Measurements from ENCODE around the gene FBXW9. TPM values are rescaled to one million over a fixed set of nuclear protein-coding genes. Genes with fewer than 3 reads are reported as not detected.
"Not testable (repeated sequence)": the region's sequence is repeated elsewhere in the genome, so short reads cannot be mapped to it uniquely, and the experiment has no call there.

The FBXW9 gene
- total RNA-seq, 4 donors from 2014 or later = 3.8 to 7.5 (median 4.1) TPM

GRCh38 chr19:12712077-12712476 lies 15.6 kb upstream of the FBXW9 start:
- Histone ChIP-seq H3K4me1 (peaks cover 0 to 16% (median 0%) of the 10 kb centered on the region in 3 donors), H3K27ac (peak overlapping the region in 1 of 4 donors; percentile 17), H3K36me3 (peaks cover 0 to 97% of the 10 kb centered on the region in 2 donors)
- ATAC-seq, H3K9me3 ChIP-seq, H3K4me3 ChIP-seq, H3K27me3 ChIP-seq: not testable (repeated sequence)
- WGBS, 2 donors (ENCODE audit: low coverage in 1 of 2) = 91 to 95% methylated on average over 3 to 4 of the region's 14 CpGs
- peak in 3 of 4 experiments; percentile 35 to 39 (median 37) for TF ChIP-seq CTCF (IDR thresholded peaks at IDR 0.05)

DNA sequence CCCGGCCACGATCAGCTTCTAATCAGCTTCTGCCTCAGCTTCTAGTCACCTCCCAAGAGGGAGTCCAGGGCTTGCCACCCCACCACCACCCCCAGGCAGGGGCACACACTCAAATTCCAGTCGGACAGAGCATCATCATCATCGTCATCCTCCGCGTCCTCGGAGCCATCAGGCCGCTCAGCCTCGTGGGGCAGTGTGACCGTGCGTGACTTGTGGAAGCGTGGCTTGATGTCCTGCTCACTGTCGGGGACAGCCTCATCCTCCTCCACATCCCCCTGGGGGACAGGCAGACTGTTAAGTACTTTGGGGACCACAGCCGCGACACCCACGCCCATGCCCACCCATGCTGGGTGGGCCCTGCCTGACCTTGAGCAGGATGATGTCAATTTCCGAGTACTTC lies 14.8 kb upstream of the FBXW9 start:
- Histone ChIP-seq H3K4me3 (no peak overlapping the region), H3K27ac (no peak overlapping the region), H3K27me3 (no peaks in the 10 kb centered on the region), H3K9me3 (no peaks in the 10 kb centered on the region), H3K4me1 (peaks cover 0 to 8% (median 0%) of the 10 kb centered on the region in 3 donors), H3K36me3 (peaks cover 0 to 97% of the 10 kb centered on the region in 2 donors)
- TF ChIP-seq POLR2A (IDR thresholded peaks at IDR 0.05) (no peak), POLR2AphosphoS5 (IDR thresholded peaks at IDR 0.05) (no peak), CTCF (IDR thresholded peaks at IDR 0.05) (no peak), EP300 (IDR thresholded peaks at IDR 0.05) (no peak)
- no peak for ATAC-seq
- WGBS, 2 donors (ENCODE audit: low coverage in 1 of 2) = 74% methylated on average over 3 of the region's 17 CpGs; no CpG with 5 or more reads in 1 of the 2 donors

GRCh38 chr19:12708641-12709040 lies 12.2 kb upstream of the FBXW9 start:
- Histone ChIP-seq H3K36me3 (peaks cover 0 to 97% of the 10 kb centered on the region in 2 donors), H3K27ac (no peak overlapping the region), H3K4me3 (no peak overlapping the region), H3K4me1 (no peaks in the 10 kb centered on the region), H3K9me3 (no peaks in the 10 kb centered on the region), H3K27me3 (no peaks in the 10 kb centered on the region)
- TF ChIP-seq CTCF (IDR thresholded peaks at IDR 0.05) (no peak), POLR2A (IDR thresholded peaks at IDR 0.05) (no peak), EP300 (IDR thresholded peaks at IDR 0.05) (no peak), POLR2AphosphoS5 (IDR thresholded peaks at IDR 0.05) (no peak)
- no peak for ATAC-seq
- 90 to 93% methylated on average over 2 to 3 of the region's 8 CpGs for WGBS, 2 donors (ENCODE audit: low coverage in 1 of 2)

GRCh38 chr19:12706332-12706718 lies 9.9 kb upstream of the FBXW9 start:
- Histone ChIP-seq H3K27me3 (no peaks in the 10 kb centered on the region), H3K4me3 (no peak overlapping the region), H3K27ac (no peak overlapping the region), H3K4me1 (no peaks in the 10 kb centered on the region), H3K9me3 (no peaks in the 10 kb centered on the region), H3K36me3 (peaks cover 0 to 100% of the 10 kb centered on the region in 2 donors)
- no peak for TF ChIP-seq EP300 (IDR thresholded peaks at IDR 0.05)
- TF ChIP-seq CTCF (IDR thresholded peaks at IDR 0.05) = no peak
- TF ChIP-seq POLR2A (IDR thresholded peaks at IDR 0.05) = no peak
- no peak for TF ChIP-seq POLR2AphosphoS5 (IDR thresholded peaks at IDR 0.05)
- 80% methylated on average over 1 of the region's 13 CpGs; no CpG with 5 or more reads in 1 of the 2 donors for WGBS, 2 donors (ENCODE audit: low coverage in 1 of 2)
- no peak for ATAC-seq

- Histone ChIP-seq H3K4me1 (no peaks in the 10 kb centered on the region), H3K4me3 (no peak overlapping the region), H3K27me3 (no peaks in the 10 kb centered on the region), H3K27ac (no peak overlapping the region), H3K9me3 (no peaks in the 10 kb centered on the region), H3K36me3 (peaks cover 0 to 100% of the 10 kb centered on the region in 2 donors)
- TF ChIP-seq POLR2A (IDR thresholded peaks at IDR 0.05) (no peak), POLR2AphosphoS5 (IDR thresholded peaks at IDR 0.05) (no peak), CTCF (IDR thresholded peaks at IDR 0.05) (no peak), EP300 (IDR thresholded peaks at IDR 0.05) (no peak)
- 40 to 93% methylated on average over 1 to 3 of the region's 29 CpGs for WGBS, 2 donors (ENCODE audit: low coverage in 1 of 2)
- ATAC-seq = no peak
Observed at GRCh38 chr19:12705654-12706331, 9.4 kb upstream of the FBXW9 start.
